Choroid plexus epithelial cell (primary cell): Measurements from ENCODE around the gene SYTL5.
"Not testable (repeated sequence)": the region's sequence is repeated elsewhere in the genome, so short reads cannot be mapped to it uniquely, and the experiment has no call there.

Experiments used
- DNase-seq: peaks from one replicate; pipeline ENCODE4 v3.0.0-alpha.2; 2010; ENCODE audit warnings: low read depth
- H3K4me3 ChIP-seq: 2 replicates; pipeline ENCODE4 v1.5.1; 2011; ENCODE audit warnings: low read depth, mild to moderate bottlenecking, control low read depth, low read length, moderate library complexity
- TF ChIP-seq, protein P1 (sequence below): conservative IDR thresholded peaks from 2 replicates; pipeline ENCODE4 v1.5.1; 2011; ENCODE audit warnings: low read depth, mild to moderate bottlenecking, control low read depth, inconsistent platforms, low read length, moderate library complexity

SYTL5 gene

DNA sequence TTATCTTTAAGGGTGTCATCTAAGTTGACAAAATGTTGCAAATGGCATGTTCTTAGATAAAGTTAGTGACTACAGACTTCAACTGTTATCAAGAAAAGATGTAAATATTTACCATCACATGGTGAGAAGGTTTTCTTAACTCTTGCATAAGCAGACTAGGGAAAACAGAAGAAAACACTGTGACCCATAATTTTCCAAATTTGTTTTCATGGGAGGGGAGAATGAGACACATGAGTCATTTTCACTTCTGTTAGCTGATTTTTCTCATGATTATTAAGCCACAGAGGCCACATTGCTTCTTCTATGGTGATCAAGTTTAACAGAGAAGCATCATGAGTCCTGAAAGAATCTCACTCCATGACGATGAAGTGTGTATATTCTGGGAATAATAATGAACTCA, 30.2 kb upstream of the SYTL5 start:
- peak; percentile 36 for DNase-seq
- H3K4me3 ChIP-seq = no peak overlapping the region
- TF ChIP-seq, protein P1, sequence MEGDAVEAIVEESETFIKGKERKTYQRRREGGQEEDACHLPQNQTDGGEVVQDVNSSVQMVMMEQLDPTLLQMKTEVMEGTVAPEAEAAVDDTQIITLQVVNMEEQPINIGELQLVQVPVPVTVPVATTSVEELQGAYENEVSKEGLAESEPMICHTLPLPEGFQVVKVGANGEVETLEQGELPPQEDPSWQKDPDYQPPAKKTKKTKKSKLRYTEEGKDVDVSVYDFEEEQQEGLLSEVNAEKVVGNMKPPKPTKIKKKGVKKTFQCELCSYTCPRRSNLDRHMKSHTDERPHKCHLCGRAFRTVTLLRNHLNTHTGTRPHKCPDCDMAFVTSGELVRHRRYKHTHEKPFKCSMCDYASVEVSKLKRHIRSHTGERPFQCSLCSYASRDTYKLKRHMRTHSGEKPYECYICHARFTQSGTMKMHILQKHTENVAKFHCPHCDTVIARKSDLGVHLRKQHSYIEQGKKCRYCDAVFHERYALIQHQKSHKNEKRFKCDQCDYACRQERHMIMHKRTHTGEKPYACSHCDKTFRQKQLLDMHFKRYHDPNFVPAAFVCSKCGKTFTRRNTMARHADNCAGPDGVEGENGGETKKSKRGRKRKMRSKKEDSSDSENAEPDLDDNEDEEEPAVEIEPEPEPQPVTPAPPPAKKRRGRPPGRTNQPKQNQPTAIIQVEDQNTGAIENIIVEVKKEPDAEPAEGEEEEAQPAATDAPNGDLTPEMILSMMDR = no peak

DNA sequence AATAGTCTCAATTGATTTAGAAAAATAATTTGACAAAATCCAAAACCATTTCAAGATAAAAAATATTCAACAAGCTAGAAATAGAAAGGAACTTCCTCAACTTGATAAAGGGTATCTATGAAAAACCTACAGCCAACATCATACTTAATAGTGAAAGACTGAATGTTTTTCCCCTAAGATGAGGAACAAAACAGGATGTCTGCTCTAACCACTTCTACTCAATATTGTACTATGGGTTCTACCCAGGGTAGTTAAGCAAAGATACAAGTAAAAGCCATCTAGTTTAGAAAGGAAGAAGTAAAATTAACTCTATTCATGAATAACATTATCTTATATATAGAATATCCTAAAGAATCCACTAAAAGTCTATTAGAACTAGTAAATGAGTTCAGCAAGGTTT, 21.5 kb upstream of the SYTL5 start:
- H3K4me3 ChIP-seq = no peak overlapping the region
- TF ChIP-seq, protein P1 = no peak
- DNase-seq = no peak

DNA sequence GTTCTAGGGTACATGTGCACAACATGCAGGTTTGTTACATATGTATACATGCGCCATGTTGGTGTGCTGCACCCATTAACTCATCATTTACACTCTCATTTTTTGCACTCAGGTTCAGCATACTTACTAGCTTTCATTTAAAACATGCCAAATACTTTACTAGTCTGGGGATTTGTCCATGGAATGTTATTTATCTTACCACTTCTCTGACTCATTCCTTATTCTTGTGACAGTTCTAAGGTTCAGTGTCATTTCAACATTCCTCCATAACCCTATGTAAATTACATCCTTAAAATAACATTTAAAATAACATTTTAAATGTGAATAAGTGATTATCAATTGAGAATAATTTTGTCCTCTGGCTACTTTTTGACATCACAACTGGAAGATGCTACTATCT, 19.5 kb upstream of the SYTL5 start:
- H3K4me3 ChIP-seq = no peak overlapping the region
- TF ChIP-seq, protein P1 = no peak
- peak; percentile 56 for DNase-seq

DNA sequence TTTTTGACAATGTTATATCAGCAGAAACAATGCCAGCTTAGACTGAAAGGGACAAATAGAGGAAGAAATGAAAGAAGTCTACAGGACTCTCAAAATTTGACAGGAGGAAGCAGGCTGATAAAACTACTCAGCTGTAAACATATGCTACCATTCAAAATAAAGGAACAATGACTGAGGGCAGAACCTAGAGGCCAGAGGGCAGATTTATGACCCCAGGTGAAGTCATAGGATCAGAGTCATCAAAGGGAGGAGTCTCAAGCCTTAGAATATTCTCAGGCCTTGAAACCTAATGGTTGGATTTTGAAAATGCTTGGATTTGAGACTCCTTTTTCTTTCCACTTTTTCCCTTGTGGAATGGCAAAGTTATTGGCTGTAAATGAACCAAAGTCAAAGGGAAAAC, 17.0 kb upstream of the SYTL5 start:
- no peak for DNase-seq
- no peak overlapping the region for H3K4me3 ChIP-seq
- TF ChIP-seq, protein P1 = no peak

DNA sequence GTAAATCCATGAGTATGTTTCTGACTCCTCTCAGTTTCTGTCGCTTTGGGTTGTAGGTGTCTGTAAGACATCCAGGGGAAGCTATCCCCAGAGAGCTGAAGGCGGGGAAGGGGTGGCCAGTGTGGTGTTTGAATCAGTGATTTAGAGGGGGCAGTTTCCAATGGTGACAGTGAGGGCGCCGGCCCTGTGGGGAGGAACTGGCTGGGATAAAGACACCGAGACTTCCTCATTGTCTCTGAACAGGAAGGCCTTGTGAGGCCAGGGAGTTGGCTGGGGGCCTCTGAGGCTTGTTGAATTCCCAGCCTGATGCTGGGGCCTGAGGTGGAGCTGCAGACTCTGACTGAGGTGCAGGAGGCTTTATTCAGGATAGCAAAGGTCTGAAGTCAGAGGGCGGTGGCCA, 15.1 kb upstream of the SYTL5 start:
- H3K4me3 ChIP-seq, DNase-seq: not testable (repeated sequence)

DNA sequence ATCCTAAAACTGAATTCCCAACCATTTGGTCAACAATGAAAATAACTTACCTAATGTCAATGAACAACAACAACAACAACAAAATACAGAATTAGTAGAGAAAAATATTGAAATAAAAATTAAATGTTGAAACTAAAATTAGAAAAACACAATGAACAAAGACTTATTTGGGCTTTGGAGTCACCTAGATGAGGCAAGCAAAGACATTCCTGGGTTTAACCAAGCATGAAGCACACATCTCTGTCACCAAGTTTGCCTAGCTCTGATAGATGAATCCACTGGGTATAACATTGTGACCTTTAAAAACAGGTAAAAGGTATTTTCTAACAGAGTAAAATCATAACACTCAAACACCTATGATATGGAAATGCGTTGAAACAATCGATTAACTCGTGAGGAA, 13.2 kb upstream of the SYTL5 start:
- no peak for DNase-seq
- TF ChIP-seq, protein P1 = no peak
- no peak overlapping the region for H3K4me3 ChIP-seq

DNA sequence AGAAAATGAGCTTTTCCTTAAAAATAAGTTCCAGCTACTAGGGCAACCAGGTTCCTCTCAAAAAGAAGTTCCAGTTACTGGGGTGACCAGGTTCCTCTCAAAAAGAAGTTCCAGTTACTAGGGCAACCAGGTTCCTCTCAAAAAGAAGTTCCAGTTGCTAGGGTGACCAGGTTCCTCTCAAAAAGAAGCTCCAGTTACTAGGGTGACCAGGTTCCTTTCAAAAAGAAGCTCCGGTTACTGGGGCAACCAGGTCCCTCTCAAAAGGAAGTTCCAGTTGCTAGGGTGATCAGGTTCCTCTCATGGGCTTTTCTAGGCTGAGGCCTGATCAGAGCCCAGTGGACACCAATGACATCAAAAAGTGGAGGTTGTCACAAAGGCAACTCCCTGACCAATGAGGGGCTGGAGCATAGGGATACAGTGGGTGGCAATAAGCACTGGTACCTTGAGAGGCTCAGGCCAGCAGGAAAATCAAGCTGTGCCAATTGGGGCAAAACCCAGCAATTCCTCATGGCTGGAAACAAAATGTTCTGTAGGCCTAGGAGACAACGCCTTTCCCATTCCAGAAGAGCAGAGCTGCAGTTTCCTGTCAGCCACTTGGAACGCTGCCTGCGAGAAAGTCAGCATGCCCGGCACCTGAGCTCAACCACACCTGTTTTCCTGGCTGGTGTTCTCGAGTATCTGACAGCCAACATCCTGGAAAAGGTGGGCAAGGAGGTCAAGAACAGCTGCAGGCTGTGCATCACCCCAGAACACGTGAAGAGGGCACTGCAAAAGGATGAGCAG, 12.3 kb upstream of the SYTL5 start:
- no peak for DNase-seq
- no peak overlapping the region for H3K4me3 ChIP-seq

More for the DNA sequence above, 12.3 kb upstream of the SYTL5 start:
- TF ChIP-seq, protein P1 = no peak
